HFF-Myc (cell line): Measurements from ENCODE around the gene CLDN19.
"Not testable (repeated sequence)": the region's sequence is repeated elsewhere in the genome, so short reads cannot be mapped to it uniquely, and the experiment has no call there.

Experiments used
- DNase-seq: peaks from one replicate; pipeline ENCODE4 v3.0.0-alpha.2; 2011; ENCODE audit warnings: low read depth; ENCODE audit errors: extremely low read depth
- H3K4me3 ChIP-seq: replicated peaks from 2 replicates; pipeline ENCODE4 v1.5.1; 2011; ENCODE audit warnings: low read depth, mild to moderate bottlenecking, control low read depth, low read length
- TF ChIP-seq, protein P1 (sequence below): IDR thresholded peaks from 2 replicates; pipeline ENCODE4 v1.5.1; 2012; ENCODE audit warnings: mild to moderate bottlenecking, low read depth, low read length, control low read depth; ENCODE audit errors: missing control alignments

The CLDN19 gene

DNA sequence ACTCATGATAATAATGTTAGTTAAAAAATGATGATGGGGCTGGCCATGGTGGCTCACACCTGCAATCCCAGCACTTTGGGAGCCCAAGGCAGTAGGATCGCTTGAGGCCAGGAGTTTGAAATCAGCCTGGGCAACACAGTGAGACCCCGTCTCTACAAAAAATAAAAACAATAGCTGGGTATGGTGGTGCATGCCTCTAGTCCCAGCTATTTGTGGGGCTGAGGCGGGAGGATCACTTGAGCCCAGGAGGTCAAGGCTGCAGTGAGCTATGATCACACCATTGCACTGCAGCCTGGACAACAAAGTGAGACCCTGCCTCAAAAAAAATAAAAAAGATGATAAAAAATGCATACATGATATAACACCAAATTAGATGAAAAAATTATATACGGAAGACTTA, 21.5 kb upstream of the CLDN19 start:
- DNase-seq, result no peak
- TF ChIP-seq, protein P1, sequence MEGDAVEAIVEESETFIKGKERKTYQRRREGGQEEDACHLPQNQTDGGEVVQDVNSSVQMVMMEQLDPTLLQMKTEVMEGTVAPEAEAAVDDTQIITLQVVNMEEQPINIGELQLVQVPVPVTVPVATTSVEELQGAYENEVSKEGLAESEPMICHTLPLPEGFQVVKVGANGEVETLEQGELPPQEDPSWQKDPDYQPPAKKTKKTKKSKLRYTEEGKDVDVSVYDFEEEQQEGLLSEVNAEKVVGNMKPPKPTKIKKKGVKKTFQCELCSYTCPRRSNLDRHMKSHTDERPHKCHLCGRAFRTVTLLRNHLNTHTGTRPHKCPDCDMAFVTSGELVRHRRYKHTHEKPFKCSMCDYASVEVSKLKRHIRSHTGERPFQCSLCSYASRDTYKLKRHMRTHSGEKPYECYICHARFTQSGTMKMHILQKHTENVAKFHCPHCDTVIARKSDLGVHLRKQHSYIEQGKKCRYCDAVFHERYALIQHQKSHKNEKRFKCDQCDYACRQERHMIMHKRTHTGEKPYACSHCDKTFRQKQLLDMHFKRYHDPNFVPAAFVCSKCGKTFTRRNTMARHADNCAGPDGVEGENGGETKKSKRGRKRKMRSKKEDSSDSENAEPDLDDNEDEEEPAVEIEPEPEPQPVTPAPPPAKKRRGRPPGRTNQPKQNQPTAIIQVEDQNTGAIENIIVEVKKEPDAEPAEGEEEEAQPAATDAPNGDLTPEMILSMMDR, result no peak
- no peak overlapping the region for H3K4me3 ChIP-seq

DNA sequence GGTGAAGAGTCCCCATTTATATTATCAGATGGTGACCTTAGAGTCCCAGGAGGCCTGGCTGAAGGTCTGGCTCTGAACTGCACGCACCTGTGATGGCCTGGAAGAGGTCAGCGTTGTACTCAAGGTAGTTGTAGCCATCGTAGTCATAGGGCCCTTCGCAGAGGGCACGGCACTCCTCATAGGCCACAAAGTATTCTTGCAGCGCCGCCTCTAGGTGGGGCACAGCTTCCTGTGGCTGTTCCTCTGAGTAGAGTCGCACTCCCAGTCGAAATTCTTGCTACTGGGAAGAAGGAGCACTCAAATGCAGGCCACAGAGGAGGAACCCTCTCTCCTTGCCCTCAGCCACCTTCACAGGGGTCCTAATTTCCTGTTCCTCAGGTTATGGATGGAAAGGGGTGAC, 19.1 kb upstream of the CLDN19 start:
- TF ChIP-seq, protein P1, result no peak
- DNase-seq, result no peak
- H3K4me3 ChIP-seq, result no peak overlapping the region

DNA sequence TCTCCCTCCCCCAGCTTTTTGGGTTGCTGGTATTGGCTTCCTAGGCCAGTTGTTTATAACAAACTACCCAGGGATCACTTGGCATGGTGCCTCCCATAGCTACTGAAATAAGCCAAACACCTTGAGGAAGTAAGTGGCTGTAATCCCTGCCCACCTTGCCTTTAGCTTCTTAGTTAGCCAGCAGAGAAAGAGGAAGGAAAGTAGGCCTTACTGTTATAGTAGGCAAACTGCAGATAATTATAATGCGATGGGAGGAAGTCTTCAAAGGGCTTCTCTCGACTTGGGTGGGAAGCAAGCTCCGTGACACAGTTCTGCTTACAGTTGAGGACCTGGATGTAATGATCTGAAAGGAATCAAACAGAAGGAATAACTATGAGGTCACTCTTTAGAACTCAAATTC, 18.6 kb upstream of the CLDN19 start:
- no peak overlapping the region for H3K4me3 ChIP-seq
- TF ChIP-seq, protein P1, result no peak
- no peak for DNase-seq

DNA sequence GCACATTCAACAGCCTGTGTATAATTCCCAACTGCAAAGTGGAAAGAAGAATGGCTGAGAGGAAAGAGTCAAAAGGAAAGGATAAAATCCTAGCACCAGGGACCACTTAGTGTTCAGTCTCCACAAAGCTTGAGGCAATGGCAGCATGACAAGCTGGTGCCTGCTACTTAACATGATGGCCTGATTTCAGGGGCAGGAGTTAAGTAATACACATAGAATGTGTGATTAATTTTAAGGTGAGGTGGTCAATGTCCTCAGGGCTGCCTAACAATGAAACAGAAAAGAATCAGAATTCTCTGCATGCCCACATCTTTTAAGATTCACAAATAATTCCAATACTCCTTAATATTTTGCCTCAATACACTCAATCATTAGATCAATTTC, 17.8 kb upstream of the CLDN19 start:
- DNase-seq, result no peak
- TF ChIP-seq, protein P1, result no peak
- H3K4me3 ChIP-seq, result no peak overlapping the region

DNA sequence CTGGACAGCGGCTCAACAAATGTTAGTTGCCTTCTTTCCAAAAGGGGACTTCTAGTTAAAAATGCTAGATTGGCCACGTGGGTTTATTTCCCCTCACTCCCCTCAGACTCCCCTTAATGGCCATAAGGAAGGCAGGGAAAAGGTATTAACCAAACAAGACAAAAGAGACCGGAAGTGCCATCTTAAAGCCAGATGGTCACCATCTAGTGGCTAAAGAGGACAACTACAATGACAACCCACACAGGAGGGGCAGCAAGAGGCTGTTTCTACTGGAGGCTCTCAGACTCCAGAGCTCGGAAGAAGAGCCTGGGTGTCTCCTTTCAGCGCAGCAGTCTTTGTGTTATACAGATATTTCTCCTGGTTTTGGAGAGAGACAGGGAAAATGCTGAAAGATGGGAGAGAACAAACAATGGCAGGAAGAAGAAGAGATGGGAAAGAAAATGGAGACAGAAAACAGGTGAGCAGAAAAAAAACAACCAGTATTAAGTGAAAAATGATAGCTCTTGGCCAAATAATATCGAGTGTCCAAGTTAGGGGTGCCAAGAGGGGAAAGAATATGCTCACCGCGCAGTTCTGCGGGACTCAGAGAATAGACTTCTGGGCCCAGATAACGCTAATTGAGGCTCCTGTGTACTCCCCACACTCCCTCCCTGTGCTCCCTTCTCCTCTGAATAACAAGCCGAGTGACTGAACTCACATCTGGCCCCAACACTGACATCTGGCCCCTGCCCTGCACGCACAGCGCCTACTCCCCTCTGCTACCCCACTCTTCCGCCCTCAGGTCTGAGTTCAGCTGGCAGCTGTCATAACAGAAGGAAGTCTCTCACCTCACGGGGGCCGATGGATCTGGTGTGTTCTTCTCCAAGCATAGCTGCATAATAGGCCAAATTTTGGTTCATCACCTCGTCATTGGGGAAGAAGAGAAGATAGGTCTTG, 17.2 kb upstream of the CLDN19 start:
- TF ChIP-seq, protein P1, result peak; percentile 75
- H3K4me3 ChIP-seq, result no peak overlapping the region
- DNase-seq, result peak; percentile 40

DNA sequence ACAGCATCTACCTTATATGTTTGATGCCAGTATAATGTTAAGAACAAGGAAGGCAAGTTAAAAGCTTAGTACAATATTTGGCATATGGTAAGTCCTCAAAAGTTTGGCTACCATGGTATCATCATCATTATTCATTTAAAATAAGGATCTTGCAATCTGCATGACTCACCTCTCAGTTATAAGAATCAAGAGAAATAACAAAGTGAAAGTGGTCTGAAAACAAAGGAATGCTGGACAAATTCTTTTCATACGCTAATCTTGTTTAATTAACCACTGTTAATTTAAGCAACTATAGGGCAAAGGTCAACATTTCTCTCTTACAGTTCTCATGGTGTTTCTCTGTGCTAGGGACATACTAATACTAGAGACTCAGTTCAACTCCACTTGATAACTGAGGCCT, 13.0 kb upstream of the CLDN19 start:
- TF ChIP-seq, protein P1, result no peak
- no peak for DNase-seq
- H3K4me3 ChIP-seq, result no peak overlapping the region

DNA sequence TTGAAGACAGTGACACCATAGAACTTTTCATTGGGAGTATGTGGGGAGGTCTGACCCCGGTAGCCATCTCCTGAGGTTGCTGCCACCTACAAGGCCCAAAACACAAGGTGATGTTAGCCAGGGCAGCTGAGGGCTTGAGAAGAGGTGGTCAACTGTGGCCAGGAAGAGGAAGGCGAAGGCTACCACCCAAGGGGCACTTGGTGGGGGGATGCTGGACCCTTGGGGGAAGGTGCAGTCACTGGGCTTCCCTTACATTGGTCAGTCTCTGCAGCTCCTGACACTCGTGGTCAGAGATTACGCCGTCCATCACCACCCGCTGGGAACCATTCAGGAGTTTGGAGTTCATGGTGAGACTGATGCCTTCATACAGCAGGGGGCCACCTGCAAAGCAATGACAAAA, 12.2 kb upstream of the CLDN19 start:
- DNase-seq, result no peak
- TF ChIP-seq, protein P1, result no peak
- no peak overlapping the region for H3K4me3 ChIP-seq

DNA sequence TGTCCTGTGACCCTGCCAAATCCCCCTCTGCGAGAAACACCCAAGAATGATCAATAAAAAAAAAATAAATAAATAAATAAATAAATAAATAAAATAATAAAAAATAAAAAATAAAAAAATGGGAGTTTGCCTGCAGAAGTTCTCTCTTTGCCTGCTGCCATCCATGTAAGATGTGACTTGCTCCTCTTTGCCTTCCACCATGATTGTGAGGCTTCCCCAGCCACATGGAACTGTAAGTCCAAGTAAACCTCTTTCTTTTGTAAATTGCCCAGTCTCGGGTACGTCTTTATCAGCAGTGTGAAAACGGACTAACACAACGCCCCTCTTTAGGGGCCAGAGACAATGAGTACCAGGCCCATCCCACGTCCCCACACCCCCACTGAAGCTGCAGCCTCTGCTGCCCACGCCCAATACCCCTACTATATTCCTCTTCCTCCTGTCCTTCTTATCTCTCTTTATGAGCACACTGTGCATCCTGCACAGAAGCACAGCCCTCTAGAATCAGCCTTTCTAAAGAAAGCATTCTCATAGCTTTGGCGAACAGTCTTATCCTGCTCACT, 11.6 kb upstream of the CLDN19 start:
- not testable (repeated sequence) for H3K4me3 ChIP-seq, DNase-seq
